Stimulated activated CD4-positive, alpha-beta T cell treated with anti-CD3 and anti-CD28 coated beads, Interleukin-12 subunit alpha, Interleukin-12 subunit beta, amount 100 ng/mL, for 4 hours (primary cell): ENCODE results near the gene HS6ST2.

Source experiments
- DNase-seq: peaks from one replicate; pipeline ENCODE4 v3.0.0-alpha.2; 2020

Gene HS6ST2

GRCh38 chrX:132665676-132666075 lies 292.8 kb downstream of the HS6ST2 start:
- DNase-seq = no peak

GRCh38 chrX:132664273-132664672 lies 294.2 kb downstream of the HS6ST2 start:
- DNase-seq = no peak

- DNase-seq = no peak
Measured at GRCh38 chrX:132662844-132663243, 295.6 kb downstream of the HS6ST2 start.

- DNase-seq = no peak
Measured at GRCh38 chrX:132657876-132658275, 300.6 kb downstream of the HS6ST2 start.

- DNase-seq = no peak
Measured at GRCh38 chrX:132652871-132653270, 305.6 kb downstream of the HS6ST2 start.

GRCh38 chrX:132651421-132652086 lies 306.9 kb downstream of the HS6ST2 start:
- no peak for DNase-seq

- no peak for DNase-seq
Measured at GRCh38 chrX:132648895-132649294, 309.5 kb downstream of the HS6ST2 start.

- no peak for DNase-seq
Measured at GRCh38 chrX:132639446-132639845, 319.0 kb downstream of the HS6ST2 start.

- DNase-seq = no peak
Measured at GRCh38 chrX:132638313-132638712, 320.1 kb downstream of the HS6ST2 start.

- no peak for DNase-seq
Measured at GRCh38 chrX:132636080-132636479, 322.3 kb downstream of the HS6ST2 start.

- DNase-seq = no peak
Measured at GRCh38 chrX:132634521-132634920, 323.9 kb downstream of the HS6ST2 start.

- no peak for DNase-seq
Measured at GRCh38 chrX:132631579-132632232, 326.7 kb downstream of the HS6ST2 start.

- DNase-seq = no peak
Measured at GRCh38 chrX:132624466-132624865, 334.0 kb downstream of the HS6ST2 start.

- DNase-seq = no peak
Measured at GRCh38 chrX:132623942-132624341, 334.5 kb downstream of the HS6ST2 start.

- DNase-seq = no peak
Measured at GRCh38 chrX:132623300-132623699, 335.1 kb downstream of the HS6ST2 start.

- peak; percentile 21 for DNase-seq
Measured at GRCh38 chrX:132622130-132622529, 336.3 kb downstream of the HS6ST2 start.

- no peak for DNase-seq
Measured at GRCh38 chrX:132618810-132619209, 339.6 kb downstream of the HS6ST2 start.

GRCh38 chrX:132615391-132616131 lies 342.9 kb downstream of the HS6ST2 start:
- DNase-seq = peak; percentile 22

- DNase-seq = no peak
Measured at GRCh38 chrX:132614297-132614696, 344.1 kb downstream of the HS6ST2 start.

- no peak for DNase-seq
Measured at GRCh38 chrX:132613801-132614200, 344.6 kb downstream of the HS6ST2 start.

- DNase-seq = peak; percentile 26
Measured at GRCh38 chrX:132612821-132613564, 345.4 kb downstream of the HS6ST2 start.

GRCh38 chrX:132610536-132610935 lies 347.9 kb downstream of the HS6ST2 start:
- DNase-seq = no peak

- DNase-seq = no peak
Measured at GRCh38 chrX:132609362-132609848, 349.0 kb downstream of the HS6ST2 start.
